HG03442 (cell line): ENCODE measurements around the gene FAM83C.

Experiments used
- ATAC-seq: cut with Tn5 transposase; IDR thresholded peaks from one replicate; pipeline ENCODE4 v1.9.1; 2021; ENCODE audit warnings: mild to moderate bottlenecking, moderate library complexity; ENCODE audit not compliant: unreplicated experiment

Gene FAM83C

GRCh38 chr20:35238170-35238569 is 54.1 kb downstream of the FAM83C start:
- no peak for ATAC-seq

- ATAC-seq, result no peak
Measured at GRCh38 chr20:35237486-35237885, 54.7 kb downstream of the FAM83C start.

- ATAC-seq, result no peak
Measured at GRCh38 chr20:35235881-35236280, 56.3 kb downstream of the FAM83C start.
